HG03060 (cell line): Measurements from ENCODE around the gene BICRA.

Source experiments
- ATAC-seq: cut with Tn5 transposase; IDR thresholded peaks from one replicate; pipeline ENCODE4 v1.9.1; 2021; ENCODE audit warnings: low read depth, moderate number of reproducible peaks; ENCODE audit not compliant: unreplicated experiment

BICRA gene

GRCh38 chr19:47600246-47601179, 8.4 kb upstream of the BICRA start:
- ATAC-seq, result peak; percentile 85

DNA sequence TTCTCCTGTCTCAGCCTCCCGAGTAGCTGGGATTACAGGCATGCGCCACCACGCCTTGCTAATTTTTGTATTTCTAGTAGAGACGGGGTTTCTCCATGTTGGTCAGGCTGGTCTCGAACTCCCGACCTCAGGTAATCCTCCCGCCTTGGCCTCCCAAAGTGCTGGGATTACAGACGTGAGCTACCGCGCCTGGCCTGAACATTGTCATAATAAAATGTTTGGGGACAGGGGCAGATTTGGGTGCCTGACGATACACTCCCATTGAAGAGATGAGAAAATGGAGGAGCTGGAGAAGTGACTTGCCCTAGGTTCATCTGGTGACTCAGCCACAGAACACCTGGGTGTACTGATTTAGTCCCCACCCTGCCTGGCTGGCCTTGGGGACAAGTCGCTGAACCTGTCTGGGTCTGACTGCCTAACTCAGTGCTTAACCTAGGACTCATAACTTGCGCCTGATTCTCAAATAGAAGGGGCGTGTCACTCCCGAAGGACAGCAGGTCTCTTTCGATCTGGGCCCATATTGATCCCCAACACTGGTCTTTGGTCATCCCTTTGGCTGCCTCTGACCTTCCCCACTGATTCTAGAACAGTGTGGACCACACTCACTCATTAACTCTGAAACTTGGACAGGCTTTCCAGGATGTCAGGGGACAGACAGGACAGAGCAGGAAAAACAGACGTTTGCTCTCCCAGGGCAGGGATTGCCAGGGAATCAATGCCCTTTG, 7.6 kb upstream of the BICRA start:
- no peak for ATAC-seq

DNA sequence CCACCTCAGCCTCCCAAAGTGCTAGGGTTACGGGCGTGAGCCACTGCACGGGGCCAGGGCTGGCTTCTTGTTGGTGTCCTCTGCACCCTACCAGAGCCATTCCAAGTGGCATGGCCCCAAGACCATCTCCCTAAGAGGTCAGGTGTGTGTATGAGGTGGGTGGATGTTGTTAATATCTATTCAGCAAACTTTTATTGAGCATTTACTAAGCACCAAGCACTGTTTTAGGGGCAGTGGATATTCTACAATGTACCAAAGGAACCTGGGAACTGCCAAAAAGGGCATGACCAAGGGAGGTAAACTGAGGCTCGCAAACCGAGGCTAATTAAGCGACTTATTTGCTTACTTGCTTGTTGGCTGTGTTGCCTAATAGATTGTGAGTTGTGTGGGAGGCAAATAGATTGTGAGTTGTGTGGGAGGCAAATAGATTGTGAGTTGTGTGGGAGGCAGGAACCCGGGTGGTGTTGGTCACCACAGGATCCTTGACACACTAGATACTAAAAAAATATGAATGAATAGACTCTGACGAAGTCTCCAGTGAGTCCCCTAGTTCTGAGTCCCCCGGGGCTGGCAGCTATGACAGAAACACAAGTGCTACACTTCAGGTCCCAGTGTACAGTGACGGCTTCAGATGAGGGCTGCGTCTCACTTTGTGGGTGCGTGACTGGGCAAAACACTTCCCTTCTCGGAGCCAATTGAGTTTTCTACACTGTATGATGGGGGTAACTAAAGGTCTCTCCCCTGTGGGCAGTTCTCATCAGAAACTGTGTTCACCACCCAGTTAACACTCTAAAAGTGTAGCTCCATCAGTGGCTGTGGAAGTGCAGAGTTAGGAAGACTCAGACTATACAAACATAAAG, 5.0 kb upstream of the BICRA start:
- no peak for ATAC-seq

GRCh38 chr19:47607564-47608073, 1.3 kb upstream of the BICRA start:
- no peak for ATAC-seq

- ATAC-seq, result no peak
Observed at GRCh38 chr19:47608074-47608918, 638 bp upstream of the BICRA start.

DNA sequence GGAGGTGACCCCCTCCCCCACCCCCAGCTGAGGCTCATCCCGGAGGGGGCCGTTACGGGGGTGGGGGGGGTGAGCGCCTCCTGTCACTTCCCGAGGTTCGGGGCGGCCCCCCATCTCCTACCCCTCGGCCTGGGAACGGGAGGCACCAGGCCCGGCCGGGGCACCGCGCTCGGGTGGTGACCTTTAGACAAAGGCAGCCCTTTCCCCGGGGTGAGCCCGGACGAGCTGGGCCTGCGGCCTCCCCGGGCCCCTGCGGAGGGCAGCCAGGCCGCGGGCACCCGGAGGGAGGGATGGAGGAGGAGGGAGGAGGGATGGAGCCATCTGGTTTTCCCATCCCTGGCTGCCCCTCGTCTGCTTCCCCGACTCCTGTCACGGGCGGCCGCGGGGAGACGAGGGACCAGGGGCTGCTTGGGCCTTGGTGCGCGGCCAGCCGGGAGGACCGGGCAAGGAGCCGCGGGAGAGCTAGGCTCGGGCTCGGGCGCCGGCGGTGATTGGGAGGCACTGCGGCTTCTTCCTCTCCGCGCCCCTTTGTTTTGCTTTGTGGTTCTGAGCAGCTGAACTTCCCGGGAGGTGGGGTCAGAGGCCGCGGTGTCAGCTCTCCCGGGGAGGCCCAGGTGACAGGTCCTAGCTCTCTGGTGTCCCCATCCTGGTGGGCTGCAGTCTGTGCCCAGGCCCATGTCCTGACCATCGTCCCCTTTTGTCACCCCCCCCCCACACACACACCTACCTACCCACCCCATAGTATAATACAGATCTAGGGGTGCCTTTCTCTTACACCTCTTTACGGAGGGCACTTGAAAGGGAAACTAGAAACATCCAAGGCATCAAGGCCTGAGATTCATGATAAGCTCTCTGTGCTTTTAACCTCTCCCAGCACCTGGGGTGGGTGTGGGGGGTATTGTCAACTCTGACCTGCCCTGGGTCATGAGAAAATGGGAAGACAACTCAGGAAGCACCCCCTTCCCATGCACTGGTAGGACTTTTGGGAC, 1.3 kb downstream of the BICRA start:
- no peak for ATAC-seq

DNA sequence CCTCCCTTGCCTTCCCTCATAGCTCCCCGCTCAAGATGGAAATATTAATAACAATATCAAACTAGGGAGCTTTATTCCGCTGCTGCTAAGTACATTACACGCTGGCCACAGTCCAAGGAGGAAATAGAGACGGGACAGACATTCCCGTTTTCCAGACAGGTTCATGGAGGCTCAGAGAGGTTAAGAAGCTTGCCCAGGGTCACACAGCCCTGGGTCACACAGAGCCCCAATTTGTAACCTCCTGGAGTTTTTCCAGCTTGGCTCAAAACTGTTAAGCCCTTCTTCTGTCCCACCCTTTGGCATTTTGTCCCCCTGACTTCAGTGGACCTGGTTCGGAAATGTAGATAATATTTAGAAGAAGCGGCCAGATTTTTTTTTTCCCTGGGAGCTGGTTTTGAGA, 2.0 kb downstream of the BICRA start:
- ATAC-seq, result no peak

DNA sequence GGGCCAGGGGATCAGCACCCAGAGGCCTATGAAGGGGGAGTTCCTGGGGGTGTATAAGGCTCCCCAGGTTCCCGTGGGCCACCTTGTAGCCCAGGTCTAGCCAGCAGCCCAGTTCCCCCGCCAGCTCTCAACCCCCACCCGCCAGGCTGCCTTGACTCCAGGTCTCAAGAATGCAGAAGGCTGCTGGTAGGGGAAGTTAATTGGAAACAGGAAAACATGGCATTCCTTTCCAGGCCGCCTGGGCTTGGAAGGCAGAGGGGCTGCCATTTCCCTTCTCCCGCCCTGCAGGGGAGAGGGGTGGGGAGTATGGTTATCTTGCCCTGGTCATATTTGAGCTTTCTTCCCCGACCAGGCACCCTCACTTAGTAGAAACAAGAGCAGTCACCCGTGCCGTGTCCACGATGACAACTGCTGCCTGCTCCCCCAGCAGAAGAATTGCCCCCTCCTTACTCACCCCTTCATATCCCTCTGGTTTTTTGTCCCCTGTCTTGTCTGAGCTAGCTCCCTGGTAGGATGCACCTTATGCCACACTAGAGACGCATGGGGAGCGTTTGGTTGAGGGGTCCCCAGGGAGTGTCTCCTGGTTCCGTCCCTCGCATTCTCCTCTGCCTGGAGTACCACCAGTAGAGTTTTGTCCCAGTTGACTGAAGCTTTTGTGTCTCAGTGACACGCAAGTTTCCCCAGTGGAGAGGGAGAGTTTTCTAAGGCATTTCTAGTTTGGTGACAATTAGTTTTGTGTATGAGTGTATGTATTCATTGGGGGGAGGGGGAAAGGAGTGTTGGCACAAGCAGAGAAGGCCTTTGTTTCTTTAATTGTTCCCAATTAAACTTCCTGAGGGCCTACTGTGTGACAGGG, 4.5 kb downstream of the BICRA start:
- ATAC-seq, result no peak

- no peak for ATAC-seq
Observed at GRCh38 chr19:47614021-47614295, 5.0 kb downstream of the BICRA start.

- ATAC-seq, result no peak
Observed at GRCh38 chr19:47614559-47614958, 5.6 kb downstream of the BICRA start.

GRCh38 chr19:47615230-47615629, 6.3 kb downstream of the BICRA start:
- ATAC-seq, result no peak

- ATAC-seq, result no peak
Observed at GRCh38 chr19:47615714-47616113, 6.8 kb downstream of the BICRA start.

GRCh38 chr19:47618771-47619170, 9.8 kb downstream of the BICRA start:
- no peak for ATAC-seq

GRCh38 chr19:47619763-47620162, 10.8 kb downstream of the BICRA start:
- no peak for ATAC-seq

GRCh38 chr19:47623151-47623920, 14.4 kb downstream of the BICRA start:
- no peak for ATAC-seq

DNA sequence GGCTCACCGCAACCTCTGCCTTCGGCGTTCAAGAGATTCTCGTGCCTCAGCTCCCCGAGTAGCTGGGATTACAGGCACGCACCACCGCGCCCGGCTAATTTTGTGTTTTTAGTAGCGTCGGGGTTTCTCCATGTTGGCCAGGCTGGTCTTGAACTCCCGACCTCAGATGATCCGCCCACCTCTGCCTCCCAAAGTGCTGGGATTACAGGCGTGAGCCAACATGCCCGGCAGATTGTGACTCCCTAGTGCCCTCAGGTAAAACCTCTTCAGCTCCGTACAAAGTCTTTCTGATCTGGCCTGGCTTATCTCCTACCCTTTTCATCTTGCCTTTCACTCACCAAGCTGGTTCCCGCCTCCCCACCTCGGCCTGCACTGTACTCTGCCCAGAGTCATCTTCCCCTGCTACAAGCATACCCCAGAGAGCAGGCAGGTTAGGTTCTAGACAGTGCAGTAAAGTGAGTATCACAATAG, 15.0 kb downstream of the BICRA start:
- no peak for ATAC-seq

DNA sequence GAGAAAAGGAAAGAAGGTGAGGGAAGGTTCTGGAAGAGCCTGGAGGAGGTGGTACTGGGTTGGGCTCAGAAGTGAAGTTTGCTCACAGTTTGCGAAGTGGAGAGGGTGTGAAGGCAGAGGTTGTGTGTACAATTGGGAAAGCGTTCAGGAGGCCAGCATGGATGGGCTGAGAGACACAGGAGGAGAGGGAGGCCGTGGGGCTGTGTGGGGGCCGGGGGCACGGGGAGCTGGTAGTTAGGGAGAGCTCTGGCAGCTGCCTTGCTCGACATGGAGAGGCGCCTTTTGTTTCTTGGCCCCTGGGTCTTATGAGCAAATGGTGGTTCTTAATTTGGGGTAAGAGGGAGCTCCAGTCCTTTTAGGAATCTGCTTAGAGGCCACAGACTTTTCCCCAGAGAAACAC, 16.7 kb downstream of the BICRA start:
- no peak for ATAC-seq
